Neural crest cell (in vitro differentiated cells): ENCODE results near the gene ZDHHC3. TPM values are rescaled to one million over a fixed set of nuclear protein-coding genes. Genes with fewer than 3 reads are reported as not detected.
A peak's percentile ranks its signal among the peaks of the same experiment; 100 is the strongest.

Experiments
- DNase-seq: peaks from one replicate; pipeline ENCODE4 v3.0.0; 2021; ENCODE audit warnings: low read depth, mixed read lengths, low spot score
- H3K27ac Mint-ChIP-seq: one replicate; pipeline ENCODE4 v1.8.0; 2021; ENCODE audit warnings: mild to moderate bottlenecking, mixed read lengths; ENCODE audit not compliant: unreplicated experiment
- H3K27me3 Mint-ChIP-seq: 2 replicates; pipeline ENCODE4 v1.8.0; 2021; ENCODE audit warnings: low read depth, mild to moderate bottlenecking, mixed read lengths
- H3K36me3 Mint-ChIP-seq: 2 replicates; pipeline ENCODE4 v1.8.0; 2021; ENCODE audit warnings: low read depth, mild to moderate bottlenecking, mixed read lengths
- H3K4me1 Mint-ChIP-seq: 2 replicates; pipeline ENCODE4 v1.8.0; 2021; ENCODE audit warnings: mixed read lengths
- H3K4me3 Mint-ChIP-seq: one replicate; pipeline ENCODE4 v1.8.0; 2021; ENCODE audit warnings: mild to moderate bottlenecking, mixed read lengths
- H3K9me3 Mint-ChIP-seq: 2 replicates; pipeline ENCODE4 v1.8.0; 2021; ENCODE audit warnings: mixed read lengths
- CTCF ChIP-seq: fragments of 200-600 bp; sonication (generic); conservative IDR thresholded peaks from 2 replicates; pipeline ENCODE4 v1.5.0; 2021; ENCODE audit warnings: antibody characterized with exemption, mild to moderate bottlenecking
- total RNA-seq: library from RNA; stranded (reverse); gene quantifications from 2 replicates; pipeline ENCODE4 v1.2.1, GENCODE V29; 2021

The ZDHHC3 gene
- total RNA-seq, 1 donor from 2014 or later, result 62.2 TPM

GRCh38 chr3:45020534-45020933, 44.6 kb upstream of the ZDHHC3 start:
- Mint-ChIP-seq H3K9me3 (no peaks in the 10 kb centered on the region), H3K4me3 (no peak overlapping the region), H3K4me1 (no peaks in the 10 kb centered on the region), H3K36me3 (peaks cover 6% of the 10 kb centered on the region), H3K27ac (no peak overlapping the region), H3K27me3 (peaks cover 3% of the 10 kb centered on the region)
- DNase-seq, result no peak
- no peak for TF ChIP-seq CTCF

- Mint-ChIP-seq H3K36me3 (peaks cover 13% of the 10 kb centered on the region), H3K9me3 (no peaks in the 10 kb centered on the region), H3K27me3 (no peaks in the 10 kb centered on the region), H3K4me1 (no peaks in the 10 kb centered on the region), H3K4me3 (no peak overlapping the region), H3K27ac (peak overlapping the region; percentile 63)
- no peak for TF ChIP-seq CTCF
- DNase-seq, result no peak
These were observed 41.8 kb upstream of the ZDHHC3 start for GRCh38 chr3:45017821-45018220.

- no peak overlapping the region for H3K4me3 Mint-ChIP-seq
- no peak for DNase-seq
- peaks cover 13% of the 10 kb centered on the region for H3K36me3 Mint-ChIP-seq
- H3K27me3 Mint-ChIP-seq, result no peaks in the 10 kb centered on the region
- no peaks in the 10 kb centered on the region for H3K9me3 Mint-ChIP-seq
- TF ChIP-seq CTCF, result no peak
- no peak overlapping the region for H3K27ac Mint-ChIP-seq
- no peaks in the 10 kb centered on the region for H3K4me1 Mint-ChIP-seq
These were observed 40.9 kb upstream of the ZDHHC3 start for GRCh38 chr3:45016916-45017315.

GRCh38 chr3:45012577-45012976, 36.6 kb upstream of the ZDHHC3 start:
- Mint-ChIP-seq H3K27ac (no peak overlapping the region), H3K36me3 (peaks cover 10% of the 10 kb centered on the region), H3K4me3 (no peak overlapping the region), H3K9me3 (no peaks in the 10 kb centered on the region), H3K27me3 (no peaks in the 10 kb centered on the region), H3K4me1 (no peaks in the 10 kb centered on the region)
- no peak for DNase-seq
- TF ChIP-seq CTCF, result no peak

- Mint-ChIP-seq H3K27me3 (no peaks in the 10 kb centered on the region), H3K4me3 (no peak overlapping the region), H3K27ac (no peak overlapping the region), H3K36me3 (peaks cover 14% of the 10 kb centered on the region), H3K4me1 (no peaks in the 10 kb centered on the region), H3K9me3 (no peaks in the 10 kb centered on the region)
- no peak for TF ChIP-seq CTCF
- DNase-seq, result no peak
These were observed 36.0 kb upstream of the ZDHHC3 start for GRCh38 chr3:45011756-45012508.
